Left ventricle myocardium inferior (tissue), 1 donor: Measurements from ENCODE around the gene CPSF3. TPM values are rescaled to one million over a fixed set of nuclear protein-coding genes. Genes with fewer than 3 reads are reported as not detected.
A peak's percentile ranks its signal among the peaks of the same experiment; 100 is the strongest.

ENCODE experiments used
- DNase-seq: peaks from one replicate; pipeline ENCODE4 v3.0.0-alpha.2; 2020
- H3K27ac ChIP-seq: fragments of 200-600 bp; replicated peaks from 2 replicates; pipeline ENCODE4 v1.8.0; 2021
- H3K27me3 ChIP-seq: fragments of 200-600 bp; 2 replicates; pipeline ENCODE4 v1.8.0; 2021; ENCODE audit warnings: low read depth
- H3K36me3 ChIP-seq: fragments of 200-600 bp; 2 replicates; pipeline ENCODE4 v1.8.0; 2021
- H3K4me1 ChIP-seq: fragments of 200-600 bp; 2 replicates; pipeline ENCODE4 v1.8.0; 2021
- H3K4me3 ChIP-seq: fragments of 200-600 bp; 2 replicates; pipeline ENCODE4 v1.8.0; 2021; ENCODE audit warnings: mild to moderate bottlenecking, moderate library complexity
- H3K9me3 ChIP-seq: fragments of 200-600 bp; replicated peaks from 2 replicates; pipeline ENCODE4 v1.8.0; 2021
- intact Hi-C: fragments of 100-400 bp; cut with micrococcal nuclease; formaldehyde crosslinking; loops from one replicate; pipeline ENCODE4 v1.11.0; 2022
- total RNA-seq: library from RNA; stranded (reverse); fragmentation: NEBNext Ultra II Directional; extraction: Animal tissue kit (Norgen Biotek cat#: 25700); gene quantifications from one replicate; pipeline ENCODE4 v1.2.1, GENCODE V29; 2021
- TF ChIP-seq, protein P1 (sequence below): fragments of 200-600 bp; IDR thresholded peaks from 2 replicates; pipeline ENCODE4 v1.8.0; 2021; ENCODE audit warnings: antibody characterized with exemption, mild to moderate bottlenecking, borderline replicate concordance
- donor health status: DM: no; HTN: yes; CAD: no; lungs with severe emphysema.

CPSF3 gene
- total RNA-seq, 1 donor from 2014 or later, result 15.6 TPM

DNA sequence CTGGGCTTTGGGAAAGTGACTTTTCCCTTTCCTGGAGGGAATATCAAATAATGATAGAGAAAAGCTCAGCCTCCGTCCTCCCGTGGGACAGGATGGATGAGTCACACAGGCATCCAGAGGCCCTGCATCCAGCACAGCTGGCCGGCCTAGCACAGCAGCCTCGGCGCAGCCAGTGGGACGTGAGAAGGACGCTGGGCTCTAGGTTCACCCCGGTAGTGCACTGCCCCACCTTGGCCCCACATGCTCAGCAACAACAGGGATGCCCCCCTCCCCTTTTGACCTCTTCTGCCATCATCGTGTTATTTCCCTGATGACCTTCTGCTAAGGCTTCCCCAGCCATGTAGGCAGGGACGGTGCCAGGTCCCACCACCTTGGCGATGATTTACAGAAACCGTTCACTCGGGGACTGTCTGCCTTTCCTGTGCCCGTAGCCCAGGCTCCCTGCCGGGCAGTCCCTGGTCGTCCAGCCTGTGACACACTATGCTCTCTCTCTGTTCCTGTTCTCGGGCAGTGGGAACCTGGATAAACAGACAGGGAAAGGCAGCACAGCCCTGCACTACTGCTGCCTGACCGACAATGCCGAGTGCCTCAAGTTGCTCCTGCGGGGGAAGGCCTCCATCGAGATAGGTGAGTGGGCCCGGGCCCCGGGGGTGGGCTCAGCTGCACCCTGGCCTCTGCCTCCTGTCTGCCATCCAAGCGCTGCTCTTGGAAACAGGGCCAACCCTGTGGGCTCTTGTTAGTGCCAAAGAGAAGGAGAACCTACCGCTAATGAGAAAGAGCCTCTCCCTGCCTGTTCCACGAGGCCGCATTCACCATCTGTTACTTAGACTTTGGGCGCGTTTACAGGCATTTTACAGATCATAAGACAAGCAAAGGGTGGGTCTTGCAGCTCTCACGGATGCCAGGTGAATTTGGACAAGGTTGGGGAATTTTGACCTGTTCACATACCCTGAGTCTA, 44.7 kb upstream of the CPSF3 start:
- Histone ChIP-seq H3K36me3 (peaks cover 40% of the 10 kb centered on the region), H3K4me3 (no peak overlapping the region), H3K4me1 (peaks cover 47% of the 10 kb centered on the region), H3K9me3 (no peaks in the 10 kb centered on the region), H3K27me3 (no peaks in the 10 kb centered on the region), H3K27ac (peak overlapping the region; percentile 84)
- intact Hi-C loops, result no loop called here
- TF ChIP-seq, protein P1, sequence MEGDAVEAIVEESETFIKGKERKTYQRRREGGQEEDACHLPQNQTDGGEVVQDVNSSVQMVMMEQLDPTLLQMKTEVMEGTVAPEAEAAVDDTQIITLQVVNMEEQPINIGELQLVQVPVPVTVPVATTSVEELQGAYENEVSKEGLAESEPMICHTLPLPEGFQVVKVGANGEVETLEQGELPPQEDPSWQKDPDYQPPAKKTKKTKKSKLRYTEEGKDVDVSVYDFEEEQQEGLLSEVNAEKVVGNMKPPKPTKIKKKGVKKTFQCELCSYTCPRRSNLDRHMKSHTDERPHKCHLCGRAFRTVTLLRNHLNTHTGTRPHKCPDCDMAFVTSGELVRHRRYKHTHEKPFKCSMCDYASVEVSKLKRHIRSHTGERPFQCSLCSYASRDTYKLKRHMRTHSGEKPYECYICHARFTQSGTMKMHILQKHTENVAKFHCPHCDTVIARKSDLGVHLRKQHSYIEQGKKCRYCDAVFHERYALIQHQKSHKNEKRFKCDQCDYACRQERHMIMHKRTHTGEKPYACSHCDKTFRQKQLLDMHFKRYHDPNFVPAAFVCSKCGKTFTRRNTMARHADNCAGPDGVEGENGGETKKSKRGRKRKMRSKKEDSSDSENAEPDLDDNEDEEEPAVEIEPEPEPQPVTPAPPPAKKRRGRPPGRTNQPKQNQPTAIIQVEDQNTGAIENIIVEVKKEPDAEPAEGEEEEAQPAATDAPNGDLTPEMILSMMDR, result no peak
- peak; percentile 85 for DNase-seq

DNA sequence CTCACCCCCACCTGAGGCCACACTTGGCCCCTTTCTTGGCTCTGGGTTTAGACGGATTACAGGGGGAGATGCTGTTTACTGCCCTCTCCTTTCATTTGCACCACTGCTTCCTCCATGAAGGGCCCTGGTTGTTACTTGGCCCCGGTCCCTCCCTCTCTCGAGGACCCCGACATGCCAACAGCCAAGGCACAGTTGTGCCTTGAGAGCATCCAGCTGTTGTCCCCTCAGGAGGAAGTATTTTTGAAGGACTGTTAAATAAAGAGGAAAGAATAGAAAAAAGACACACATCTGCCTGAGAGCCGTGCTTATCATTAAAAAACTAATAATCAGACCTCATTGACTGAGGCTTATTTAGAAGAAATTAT, 44.1 kb upstream of the CPSF3 start:
- no peak for DNase-seq
- peak overlapping the region; percentile 84 for H3K27ac ChIP-seq
- H3K4me3 ChIP-seq, result no peak overlapping the region
- H3K9me3 ChIP-seq, result no peaks in the 10 kb centered on the region
- H3K4me1 ChIP-seq, result peaks cover 47% of the 10 kb centered on the region
- H3K27me3 ChIP-seq, result no peaks in the 10 kb centered on the region
- H3K36me3 ChIP-seq, result peaks cover 42% of the 10 kb centered on the region
- intact Hi-C loops, result no loop called here
- TF ChIP-seq, protein P1, result no peak

DNA sequence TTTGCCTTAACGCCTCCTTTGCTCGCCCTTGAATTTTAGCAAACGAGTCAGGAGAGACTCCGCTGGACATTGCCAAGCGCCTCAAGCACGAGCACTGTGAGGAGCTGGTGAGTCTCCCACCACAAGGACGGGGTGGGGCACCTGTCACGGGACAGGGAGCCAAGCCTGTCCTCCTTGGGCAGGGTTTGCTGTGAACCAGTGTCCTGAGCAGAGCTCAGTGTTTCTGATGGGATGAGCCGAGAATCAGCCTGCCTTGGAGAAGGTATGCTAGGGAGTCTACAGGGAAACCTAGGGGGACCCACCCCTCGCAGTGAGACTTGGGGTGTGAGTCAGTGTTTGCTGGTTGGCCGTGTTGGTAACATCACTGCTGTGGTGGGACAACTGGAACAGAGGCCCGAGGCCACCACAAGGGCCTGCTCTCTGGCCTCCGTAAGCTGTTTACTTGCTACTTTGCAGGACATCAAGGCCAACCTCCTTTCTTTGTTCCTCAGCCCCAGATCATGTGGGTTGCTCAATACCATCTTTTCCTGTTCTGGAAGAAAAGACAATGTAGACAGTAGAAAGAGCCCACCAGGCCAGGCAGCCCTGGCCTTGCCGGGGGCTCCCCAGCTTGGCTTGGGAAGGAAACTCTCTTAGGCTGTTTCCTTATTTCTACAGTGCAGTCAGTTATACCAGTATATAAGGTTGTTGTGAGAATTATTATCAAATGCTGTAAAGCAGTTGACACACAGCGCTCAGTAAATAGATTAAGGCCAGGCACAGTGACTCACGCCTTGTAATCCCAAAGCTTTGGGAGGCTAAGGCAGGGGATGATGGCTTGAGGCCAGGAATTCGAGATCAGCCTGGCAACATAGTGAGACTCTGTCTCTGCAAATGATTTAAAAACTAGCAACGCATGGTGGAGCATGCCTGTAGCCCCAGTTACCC, 42.5 kb upstream of the CPSF3 start:
- TF ChIP-seq, protein P1, result no peak
- Histone ChIP-seq H3K4me3 (no peak overlapping the region), H3K4me1 (peaks cover 54% of the 10 kb centered on the region), H3K27me3 (no peaks in the 10 kb centered on the region), H3K36me3 (peaks cover 50% of the 10 kb centered on the region), H3K27ac (peak overlapping the region; percentile 57), H3K9me3 (no peaks in the 10 kb centered on the region)
- intact Hi-C loops, result no loop called here
- no peak for DNase-seq

DNA sequence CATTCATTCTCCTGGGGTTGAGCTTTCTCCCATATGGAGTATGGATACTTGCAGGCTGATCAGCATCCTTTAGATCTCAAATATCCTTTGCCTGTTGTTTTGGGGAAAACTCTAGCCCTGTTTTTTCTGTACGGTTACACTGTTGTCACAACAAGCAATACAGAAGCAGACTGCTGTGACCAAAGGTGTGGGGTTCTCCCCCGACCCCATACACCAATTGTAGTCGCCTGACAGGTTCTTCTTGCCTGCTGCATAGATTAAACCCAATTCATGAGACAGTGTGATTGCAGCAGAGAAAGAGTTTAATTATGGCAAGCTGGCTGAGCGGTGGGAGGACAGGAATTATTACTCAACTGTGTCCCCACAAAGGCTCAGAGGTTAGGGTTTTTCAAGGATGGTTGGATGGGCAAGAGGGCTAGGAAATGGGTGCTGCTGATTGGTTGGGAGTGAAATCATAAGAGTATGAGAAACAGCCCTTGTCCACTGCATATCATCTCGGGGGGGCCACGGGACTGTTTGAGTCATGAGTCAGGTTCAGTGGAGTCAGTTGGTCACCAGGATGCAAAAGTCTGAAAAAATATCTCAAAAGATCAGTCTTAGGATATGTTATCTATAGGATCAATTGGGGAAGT, 40.7 kb upstream of the CPSF3 start:
- DNase-seq, result no peak
- H3K4me3 ChIP-seq, result no peak overlapping the region
- intact Hi-C loops, result no loop called here
- no peaks in the 10 kb centered on the region for H3K9me3 ChIP-seq
- peaks cover 49% of the 10 kb centered on the region for H3K4me1 ChIP-seq
- peaks cover 48% of the 10 kb centered on the region for H3K36me3 ChIP-seq
- H3K27ac ChIP-seq, result no peak overlapping the region
- no peaks in the 10 kb centered on the region for H3K27me3 ChIP-seq
- TF ChIP-seq, protein P1, result no peak

DNA sequence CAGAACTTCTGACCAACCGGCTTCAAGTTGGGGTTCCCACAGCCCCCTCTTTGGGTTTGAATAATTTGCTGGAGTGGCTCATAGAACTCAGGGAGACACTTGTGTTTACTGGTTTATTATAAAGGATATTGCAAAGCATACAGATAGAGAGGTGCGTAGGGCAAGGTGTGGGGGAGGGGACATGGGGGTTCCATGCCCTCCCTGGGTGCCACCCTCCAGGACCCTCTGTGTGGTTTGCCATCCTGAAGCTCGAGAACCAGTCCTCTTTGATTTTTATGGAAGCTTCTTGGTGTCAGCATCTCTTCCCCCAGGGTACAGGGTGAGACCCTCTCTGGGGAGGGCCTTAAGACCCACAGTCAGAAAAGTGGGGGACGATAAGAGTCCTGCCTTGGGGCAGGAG, 38.9 kb upstream of the CPSF3 start:
- Histone ChIP-seq H3K9me3 (no peaks in the 10 kb centered on the region), H3K4me3 (no peak overlapping the region), H3K4me1 (peaks cover 32% of the 10 kb centered on the region), H3K27ac (no peak overlapping the region), H3K27me3 (no peaks in the 10 kb centered on the region), H3K36me3 (peaks cover 66% of the 10 kb centered on the region)
- TF ChIP-seq, protein P1, result no peak
- no peak for DNase-seq
- intact Hi-C loops, result no loop called here
